Occipital lobe (tissue), 2 donors: ENCODE data around the gene SFI1. TPM values are rescaled to one million over a fixed set of nuclear protein-coding genes. Genes with fewer than 3 reads are reported as not detected.
"Not testable (repeated sequence)": the region's sequence is repeated elsewhere in the genome, so short reads cannot be mapped to it uniquely, and the experiment has no call there.

Experiments
- DNase-seq: peaks from one replicate; lab custom pipeline; 2025; lab: John Stamatoyannopoulos, UW
- total RNA-seq: library from RNA; depleted of rRNA; stranded (reverse); fragments of >200 nt; gene quantifications from one replicate; pipeline ENCODE4 v1.2.3, GENCODE V29; 2014

The SFI1 gene
- total RNA-seq, 1 donor from 2014 or later, result 15.1 TPM

DNA sequence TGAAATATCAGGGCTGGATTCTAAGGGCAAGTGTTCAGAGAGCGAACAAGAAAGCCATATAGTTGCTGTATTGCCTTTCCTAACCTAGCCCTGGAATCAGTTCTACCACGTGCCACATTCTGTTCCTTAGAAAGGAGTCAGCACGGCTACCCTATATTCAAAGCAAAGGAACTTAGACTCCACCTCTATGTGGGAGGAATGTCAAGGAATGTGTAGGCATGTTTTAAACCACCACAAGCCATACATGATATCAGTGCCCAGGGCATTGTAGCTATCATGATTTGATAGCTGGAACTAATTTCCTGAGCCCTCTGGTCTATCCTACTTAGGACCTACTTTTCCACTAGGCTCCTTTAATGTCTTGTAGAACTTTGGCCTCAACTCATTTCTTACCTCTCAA, 4.2 kb upstream of the SFI1 start:
- no peak for DNase-seq

DNA sequence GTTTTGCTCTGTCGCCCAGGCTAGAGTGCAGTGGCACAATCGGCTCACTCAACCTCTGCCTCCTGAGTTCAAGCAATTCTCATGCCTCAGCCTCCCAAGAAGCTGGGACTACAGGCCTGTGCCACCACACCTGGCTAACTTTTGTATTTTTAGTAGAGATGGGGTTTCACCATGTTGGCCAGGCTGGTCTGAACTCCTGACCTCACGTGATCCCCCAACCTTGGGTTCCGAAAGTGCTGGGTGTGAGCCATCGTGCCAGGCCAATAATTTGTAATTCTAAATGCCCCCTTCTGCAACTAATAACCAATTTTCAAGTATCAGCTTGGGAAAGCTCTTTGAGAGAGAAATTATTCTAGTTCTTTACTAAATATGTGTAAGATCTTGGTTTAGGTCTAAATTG, 3.0 kb upstream of the SFI1 start:
- not testable (repeated sequence) for DNase-seq

DNA sequence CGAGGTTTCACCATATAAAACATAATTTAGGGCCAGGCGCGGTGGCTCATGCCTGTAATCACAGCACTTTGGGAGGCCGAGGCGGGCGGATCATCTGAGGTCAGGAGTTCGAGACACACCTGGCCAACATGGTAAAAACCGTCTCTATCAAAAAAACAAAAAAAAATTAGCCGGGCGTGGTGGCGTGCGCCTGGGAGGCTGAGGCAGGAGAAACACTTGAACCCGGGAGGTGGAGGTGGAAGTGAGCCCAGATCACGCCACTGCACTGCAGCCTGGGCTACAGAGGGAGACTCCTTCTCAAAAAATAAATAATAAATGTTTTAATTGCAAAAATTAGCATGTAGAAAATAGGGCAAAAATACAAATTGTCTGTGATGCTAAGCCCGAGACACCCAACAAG, 993 bp upstream of the SFI1 start:
- no peak for DNase-seq

DNA sequence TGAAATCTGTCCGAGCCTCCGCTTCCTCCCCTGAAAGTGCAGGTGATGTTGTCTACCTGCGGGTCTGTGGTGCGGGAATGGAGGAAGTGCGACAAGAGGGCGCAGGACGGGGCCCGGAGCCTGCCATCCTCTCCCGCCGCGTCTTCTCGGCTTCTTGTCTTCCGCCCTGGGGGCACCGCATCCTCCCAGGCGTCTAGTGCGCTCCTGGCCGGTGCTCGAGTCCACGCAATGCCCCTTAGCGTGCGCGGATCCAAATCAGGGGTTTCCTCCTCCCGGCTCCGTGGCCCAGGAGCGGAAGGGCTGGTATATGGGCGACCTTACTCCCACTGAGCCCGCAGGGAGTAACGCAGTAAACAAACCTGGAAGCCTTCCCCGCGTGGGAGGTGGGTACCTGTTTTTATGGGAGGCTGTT, 405 bp downstream of the SFI1 start:
- DNase-seq, result peak; percentile 23

DNA sequence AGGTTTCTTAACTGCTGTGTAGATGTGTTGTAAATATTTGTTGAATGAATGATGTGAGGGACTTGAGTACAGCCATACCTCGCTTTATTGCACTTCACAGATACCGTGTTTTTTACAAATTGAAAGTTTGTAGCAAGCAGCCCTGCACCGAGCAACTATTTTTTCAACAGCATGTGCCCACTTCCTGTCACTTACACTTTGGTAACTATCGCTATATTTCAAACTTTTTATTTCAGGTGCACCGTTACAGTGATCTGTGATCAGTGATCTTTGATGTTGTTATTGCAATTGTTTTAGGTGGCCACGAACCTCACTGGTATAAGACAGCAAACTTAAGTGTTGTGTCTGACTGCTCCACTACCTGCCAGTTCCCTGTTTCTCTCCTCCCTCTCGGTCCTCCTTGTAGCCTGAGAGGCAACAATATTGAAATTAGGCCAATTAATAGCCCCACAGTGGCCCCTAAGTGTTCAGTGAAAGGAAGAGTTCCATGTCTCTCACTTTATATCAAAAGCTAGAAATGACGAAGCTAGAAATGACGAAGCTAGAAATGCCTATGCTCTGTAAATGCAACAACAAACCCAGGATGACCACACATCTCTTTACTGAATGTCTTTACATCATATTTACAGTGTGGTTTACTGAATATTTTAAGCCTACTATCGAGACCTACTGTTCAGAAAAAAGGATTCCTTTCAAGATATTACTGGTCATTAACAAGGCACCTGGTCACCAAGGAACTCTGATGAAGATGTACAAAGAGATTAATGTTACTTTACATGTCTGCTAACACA, 1.0 kb downstream of the SFI1 start:
- no peak for DNase-seq

DNA sequence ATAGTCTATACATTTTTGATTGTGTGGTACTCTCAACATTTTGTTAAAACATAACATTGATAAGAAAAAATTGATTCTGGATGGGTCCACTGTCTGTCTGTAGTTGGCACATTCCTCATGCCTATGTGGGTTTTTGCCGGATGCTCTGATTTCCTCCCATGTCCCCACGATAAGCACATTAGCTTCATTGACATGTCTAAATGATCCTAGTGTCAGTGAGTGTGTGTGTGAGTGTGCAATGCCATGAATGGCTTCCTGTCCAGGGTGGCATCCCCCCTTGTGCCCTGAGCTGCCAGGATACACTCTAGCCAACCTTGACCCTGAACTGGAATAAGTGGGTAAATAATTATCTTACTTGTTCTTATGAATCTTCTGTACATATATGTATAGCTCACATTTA, 5.4 kb downstream of the SFI1 start:
- no peak for DNase-seq

DNA sequence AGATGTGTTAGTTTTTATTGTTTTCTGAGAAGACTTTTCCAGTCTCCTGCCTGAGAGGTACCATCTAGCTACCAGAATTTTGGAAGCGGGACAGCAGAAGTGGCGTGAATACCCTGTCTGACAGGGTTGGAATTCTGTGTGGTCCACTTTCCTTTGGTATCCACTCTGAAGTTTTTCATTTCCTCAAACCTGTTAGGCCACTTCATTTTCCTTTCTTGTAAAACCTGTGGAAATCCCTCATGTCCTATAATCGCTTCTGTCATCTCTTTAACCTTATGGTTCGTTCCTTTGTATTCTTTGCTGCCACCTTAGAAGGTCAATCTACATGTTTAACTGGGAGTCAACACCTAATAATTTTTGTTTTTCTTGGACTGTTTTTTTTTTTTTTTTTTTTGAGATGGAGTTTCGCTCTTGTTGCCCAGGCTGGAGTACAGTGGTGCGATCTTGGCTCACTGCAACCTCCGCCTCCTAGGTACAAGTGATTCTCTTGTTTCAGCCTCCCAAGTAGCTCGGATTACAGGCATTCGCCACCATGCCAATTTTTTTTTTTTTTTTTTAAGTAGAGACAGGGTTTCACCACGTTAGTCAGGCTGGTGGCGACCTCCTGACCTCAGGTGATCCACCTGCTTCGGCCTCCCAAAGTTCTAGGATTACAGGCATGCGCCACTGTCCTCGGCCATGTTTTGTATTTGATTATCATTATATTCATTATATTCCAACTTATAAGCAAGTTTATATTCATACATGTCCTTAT, 7.1 kb downstream of the SFI1 start:
- no peak for DNase-seq

DNA sequence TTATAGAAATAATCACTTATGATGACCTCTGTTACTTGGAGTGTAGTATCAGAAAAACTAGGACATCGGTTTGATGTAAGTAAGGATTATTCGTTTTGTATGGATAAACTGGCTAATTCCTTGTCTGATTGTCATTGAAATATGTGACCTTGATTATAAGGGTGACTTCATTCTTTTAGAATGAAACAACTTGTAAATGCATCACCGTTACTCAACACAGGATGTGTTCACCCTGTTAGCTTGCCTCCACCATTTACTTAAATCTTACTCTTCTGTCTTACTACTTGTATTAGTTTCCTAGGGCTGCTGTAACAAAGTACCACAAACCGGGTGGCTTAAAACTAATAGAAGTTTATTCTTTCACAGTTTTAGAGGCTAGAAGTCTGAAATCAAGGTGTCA, 7.9 kb downstream of the SFI1 start:
- DNase-seq, result no peak

DNA sequence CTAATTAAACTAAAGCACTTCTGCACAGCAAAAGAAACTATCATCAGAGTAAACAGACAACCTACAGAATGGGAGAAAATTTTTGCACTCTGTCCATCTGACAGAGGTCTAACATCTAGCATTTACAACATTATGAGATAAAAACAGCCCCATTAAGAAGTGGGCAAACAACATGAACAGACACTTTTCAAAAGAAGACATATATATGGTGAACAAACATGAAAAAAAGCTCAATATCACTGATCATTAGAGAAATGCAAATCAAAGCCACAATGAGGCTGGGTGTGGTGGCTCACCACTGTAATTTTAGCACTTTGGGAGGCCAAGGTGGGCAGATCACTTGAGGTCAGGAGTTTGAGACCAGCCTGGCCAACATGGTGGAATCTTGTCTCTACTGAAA, 11.2 kb downstream of the SFI1 start:
- DNase-seq, result not testable (repeated sequence)

DNA sequence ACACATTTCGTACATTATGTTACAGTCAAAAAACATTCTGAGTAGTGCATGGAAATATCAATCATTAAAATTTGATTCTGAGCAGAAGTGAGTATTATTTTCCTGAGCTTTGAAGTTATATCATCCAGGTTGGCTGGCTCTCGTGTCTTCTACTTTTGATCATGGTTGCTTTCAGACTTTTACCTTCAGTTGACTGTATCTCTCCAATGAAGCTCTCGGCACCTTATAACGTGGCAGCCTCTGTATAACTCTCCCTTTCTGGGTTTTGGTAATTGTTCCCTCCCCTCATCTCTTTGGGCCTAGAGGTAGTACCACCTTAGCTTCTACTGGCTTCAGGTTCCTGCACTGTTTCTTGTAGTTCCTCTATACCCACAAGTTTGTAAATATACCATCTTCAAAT, 12.2 kb downstream of the SFI1 start:
- no peak for DNase-seq

DNA sequence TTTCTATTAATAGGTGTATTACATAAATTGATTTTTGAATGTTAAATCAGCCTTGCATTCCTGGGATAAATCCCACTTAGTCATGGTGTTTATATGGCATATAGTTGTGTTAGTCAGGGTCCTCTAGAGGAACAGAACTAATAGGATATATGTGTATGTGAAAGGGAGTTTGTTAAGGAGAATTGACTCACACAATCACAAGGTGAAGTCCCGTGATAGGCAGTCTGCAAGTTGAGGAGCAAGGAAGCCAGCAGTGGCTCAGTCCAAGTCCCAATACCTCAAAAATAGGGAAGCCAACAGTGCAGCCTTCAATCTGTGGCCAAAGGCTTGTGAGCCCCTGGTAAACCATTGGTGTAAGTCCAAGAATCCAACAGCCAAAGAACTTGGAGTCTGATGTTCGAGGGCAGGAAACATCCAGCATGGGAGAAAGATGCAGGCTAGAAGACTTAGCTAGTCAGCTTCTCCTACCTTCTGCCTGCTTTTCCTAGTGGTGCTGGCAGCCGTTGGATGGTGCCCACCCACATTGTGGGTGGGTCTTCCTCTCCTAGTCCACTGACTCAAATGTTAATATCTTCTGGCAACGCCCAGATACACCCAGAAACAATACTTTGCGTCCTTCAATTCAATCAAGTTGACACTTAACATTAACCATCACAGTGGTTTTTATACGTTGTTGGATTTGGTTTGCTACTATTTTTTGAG, 12.9 kb downstream of the SFI1 start:
- DNase-seq, result no peak

DNA sequence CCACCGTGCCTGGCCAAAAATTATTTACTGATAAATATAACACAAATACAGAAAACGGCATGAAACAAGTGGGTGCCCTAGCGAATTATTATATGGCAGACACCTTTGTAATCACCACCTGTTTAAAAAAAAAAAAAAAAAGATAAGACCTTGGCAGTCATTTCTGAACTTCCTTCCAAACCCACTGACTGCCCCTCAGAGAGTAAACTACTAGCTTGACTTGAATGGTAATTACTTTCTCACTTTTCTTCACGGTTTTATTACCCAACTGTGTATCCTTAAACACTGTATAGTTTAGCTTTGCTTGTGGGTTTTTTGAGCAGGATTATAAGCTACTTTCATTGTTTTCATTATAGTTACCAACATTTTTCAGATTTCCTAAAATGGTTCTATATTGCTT, 23.7 kb downstream of the SFI1 start:
- no peak for DNase-seq

DNA sequence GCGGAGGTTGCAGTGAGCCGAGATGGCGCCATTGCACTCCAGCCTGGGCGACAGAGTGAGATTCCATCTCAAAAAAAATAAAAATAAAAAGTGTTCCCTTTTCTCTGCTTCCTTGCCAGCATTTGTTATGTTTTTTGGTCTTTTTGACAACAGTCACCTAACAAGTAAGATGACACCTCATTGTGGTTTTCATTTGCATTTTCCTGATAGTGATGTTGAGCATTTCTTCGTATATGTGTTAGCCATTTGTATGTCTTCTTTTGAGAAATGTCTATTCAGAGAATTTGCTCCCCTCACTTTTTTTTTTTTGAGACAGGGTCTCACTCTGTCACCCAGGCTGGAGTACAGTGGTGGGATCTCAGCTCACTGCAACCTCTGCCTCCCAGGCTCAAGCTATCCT, 27.8 kb downstream of the SFI1 start:
- DNase-seq, result not testable (repeated sequence)

DNA sequence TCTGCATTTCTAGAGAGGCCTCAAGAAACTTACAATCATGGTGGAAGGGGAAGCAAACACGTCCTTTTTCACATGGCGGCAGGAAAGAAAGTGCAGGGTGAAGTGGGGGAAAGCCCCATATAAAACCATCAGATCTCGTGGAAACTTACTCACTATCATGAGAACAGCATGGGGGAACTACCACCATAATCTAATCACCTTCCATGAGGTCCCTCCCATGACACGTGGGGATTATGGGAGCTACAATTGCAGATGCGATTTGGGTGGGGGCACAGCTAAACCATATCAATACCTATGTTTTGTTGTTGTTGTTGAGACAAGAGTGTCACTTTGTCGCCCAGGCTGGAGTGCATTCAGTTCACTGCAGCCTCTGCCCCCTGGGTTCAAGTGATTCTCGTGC, 29.9 kb downstream of the SFI1 start:
- no peak for DNase-seq

DNA sequence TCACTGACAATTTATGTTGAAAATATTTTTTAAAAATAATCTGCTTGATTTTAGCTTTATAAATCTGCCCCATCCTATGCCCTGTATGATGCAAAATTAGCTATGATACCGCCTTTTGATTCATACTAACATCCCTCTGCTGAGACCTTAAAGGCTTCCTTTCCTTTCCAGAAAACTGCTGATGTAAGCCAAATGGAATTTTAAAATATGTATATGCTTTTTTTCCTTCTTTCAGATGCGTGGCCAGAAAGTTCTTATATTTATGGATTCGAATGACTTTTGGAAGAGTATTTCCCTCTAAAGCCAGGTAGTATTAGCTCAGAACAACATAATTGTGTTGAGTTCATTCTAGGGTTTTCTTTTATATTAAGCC, 34.5 kb downstream of the SFI1 start:
- DNase-seq, result no peak

DNA sequence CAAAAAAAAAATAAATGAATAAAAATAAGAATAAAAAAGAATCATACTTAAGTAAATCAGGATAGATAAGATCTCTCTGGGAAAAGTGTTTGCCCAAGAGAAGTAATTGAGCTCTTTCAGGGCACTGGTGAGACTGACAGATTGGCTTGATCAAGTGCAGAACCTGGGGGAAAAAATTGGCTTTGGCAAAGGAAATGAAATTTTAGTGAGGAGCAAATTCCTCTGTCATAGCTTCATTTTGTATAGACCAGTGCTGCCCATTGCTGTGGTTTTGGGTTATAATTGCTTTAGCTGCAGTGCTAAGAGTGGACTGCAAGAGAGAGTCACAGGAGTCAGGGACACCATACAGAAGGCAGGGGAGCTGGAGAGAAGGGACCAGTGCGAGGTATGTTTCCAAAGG, 35.7 kb downstream of the SFI1 start:
- no peak for DNase-seq

DNA sequence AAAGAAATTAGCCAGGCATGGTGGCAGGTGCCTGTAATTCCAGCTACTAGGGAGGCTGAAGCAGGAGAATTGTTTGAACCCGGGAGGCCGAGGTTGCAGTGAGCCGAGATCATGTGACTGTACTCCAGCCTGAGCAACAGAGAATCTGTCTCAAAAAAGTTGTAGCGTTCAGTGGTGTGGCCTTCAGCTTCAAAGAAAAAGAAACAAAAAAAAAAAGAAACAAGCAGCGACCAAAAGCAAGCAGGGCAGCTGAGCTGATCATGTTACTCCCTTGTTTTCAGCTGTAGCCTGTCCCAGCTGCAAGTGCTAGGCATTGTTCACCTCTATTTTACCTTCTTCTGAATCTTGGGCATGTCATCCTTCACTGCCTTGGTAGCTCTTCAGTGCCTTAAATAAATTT, 37.0 kb downstream of the SFI1 start:
- DNase-seq, result no peak

DNA sequence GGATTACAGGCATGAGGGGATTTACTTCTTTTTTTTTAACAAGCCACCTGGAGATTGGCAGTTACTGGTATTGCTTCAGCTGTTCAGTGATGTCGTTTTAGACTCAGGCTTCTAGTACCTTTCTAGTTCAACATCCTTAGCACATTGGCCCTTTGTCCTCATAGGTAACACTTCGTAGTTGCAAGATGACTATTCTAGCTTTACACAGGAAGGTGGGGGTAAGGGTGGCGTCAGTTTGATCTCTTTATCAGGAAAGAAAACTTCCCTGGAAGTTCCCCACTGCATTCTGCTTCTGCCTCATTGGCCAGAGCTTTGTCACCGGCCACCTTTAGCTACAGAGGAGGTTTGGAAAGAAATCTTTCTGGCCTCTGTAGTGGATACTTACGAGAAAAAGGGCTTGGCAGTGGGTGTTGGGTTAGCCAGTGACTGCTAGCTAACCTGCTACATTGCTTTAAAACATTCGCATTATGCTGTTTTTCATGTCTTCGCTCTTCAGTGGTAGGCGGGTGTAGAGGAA, 40.7 kb downstream of the SFI1 start:
- DNase-seq, result no peak

DNA sequence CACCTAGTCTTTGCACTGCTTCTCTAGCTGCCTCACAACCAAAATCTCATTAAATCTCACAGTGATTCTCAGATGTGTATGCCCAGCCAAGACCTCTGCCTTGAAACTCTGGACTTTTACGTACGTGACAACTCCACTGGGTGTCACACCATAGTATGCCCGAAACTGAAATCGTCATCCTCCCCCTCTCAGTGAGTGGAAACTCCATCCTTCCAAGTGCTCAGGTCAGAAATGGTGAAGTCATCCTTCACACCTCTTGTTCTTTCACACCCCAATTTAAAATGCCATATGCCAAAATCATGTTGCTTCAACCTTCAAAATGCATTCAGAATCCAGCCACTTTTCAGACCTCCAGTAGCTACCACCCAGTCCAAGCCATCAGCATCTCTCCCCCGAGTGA, 42.5 kb downstream of the SFI1 start:
- DNase-seq, result no peak

DNA sequence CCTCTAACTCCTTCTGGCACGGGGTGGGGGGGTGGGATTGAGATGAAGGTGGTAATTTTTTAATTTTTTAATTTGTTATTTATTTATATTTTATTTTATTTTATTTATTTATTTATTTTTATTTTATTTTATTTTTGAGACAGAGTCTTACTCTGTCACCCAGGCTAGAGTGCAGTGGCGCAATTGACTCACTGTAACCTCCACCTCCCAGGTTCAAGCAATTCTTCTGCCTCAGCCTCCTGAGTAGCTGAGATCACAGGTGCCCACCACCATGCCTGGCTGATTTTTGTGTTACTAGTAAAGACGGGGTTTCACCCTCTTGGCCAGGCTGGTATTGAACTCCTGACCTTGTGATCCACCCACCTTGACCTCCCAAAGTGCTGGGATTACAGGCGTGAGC, 43.8 kb downstream of the SFI1 start:
- DNase-seq, result not testable (repeated sequence)

DNA sequence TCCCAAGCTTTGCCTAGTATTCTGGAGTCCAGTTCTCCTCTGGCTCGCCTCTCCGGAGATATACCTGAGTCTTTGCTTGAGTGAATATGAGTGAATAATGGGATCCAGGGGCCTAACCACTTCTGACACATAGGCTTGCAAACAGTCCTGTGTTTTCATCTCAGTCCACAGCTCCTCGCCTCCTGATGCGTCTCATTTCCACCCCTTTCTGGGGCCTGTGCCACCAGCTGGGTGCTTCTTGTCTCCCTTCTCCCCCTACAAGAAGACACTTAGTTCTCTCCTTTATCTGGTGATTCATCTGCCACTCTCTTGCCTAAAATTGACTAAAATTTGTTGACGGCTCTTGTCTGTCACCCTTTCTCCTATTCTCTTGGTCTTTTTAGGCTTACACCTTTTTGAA, 44.6 kb downstream of the SFI1 start:
- peak; percentile 2 for DNase-seq
